HG02981 (cell line): ENCODE data around the gene CHD6.

Source experiments
- ATAC-seq: cut with Tn5 transposase; IDR thresholded peaks from one replicate; pipeline ENCODE4 v1.9.1; 2021; ENCODE audit warnings: mild to moderate bottlenecking, moderate library complexity; ENCODE audit not compliant: unreplicated experiment

CHD6 gene

GRCh38 chr20:41508335-41508734 is 109.8 kb downstream of the CHD6 start:
- no peak for ATAC-seq

GRCh38 chr20:41507851-41508250 is 110.3 kb downstream of the CHD6 start:
- no peak for ATAC-seq

GRCh38 chr20:41507436-41507835 is 110.7 kb downstream of the CHD6 start:
- ATAC-seq: no peak

GRCh38 chr20:41506192-41506915 is 111.8 kb downstream of the CHD6 start:
- no peak for ATAC-seq

GRCh38 chr20:41505184-41505583 is 113.0 kb downstream of the CHD6 start:
- ATAC-seq: no peak

DNA sequence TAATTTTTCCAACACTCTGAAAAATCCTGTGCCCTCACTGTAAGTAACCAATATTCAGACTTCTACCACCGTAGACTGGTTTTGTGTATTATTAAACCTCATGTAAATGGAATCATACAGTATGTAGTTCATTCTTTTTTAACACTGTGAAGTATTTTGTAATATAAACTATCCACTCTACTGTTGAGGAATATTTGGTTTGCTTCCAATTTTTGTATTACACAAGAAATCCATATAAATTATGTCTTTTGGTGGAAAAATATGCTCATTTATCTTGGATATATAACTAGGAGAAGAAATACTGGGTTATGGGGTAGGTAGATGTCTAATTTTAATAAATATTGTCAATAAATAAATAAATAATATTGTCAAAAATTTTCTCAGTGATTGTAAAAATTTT is 116.8 kb downstream of the CHD6 start:
- ATAC-seq: no peak

GRCh38 chr20:41499961-41500725 is 118.0 kb downstream of the CHD6 start:
- ATAC-seq: no peak

DNA sequence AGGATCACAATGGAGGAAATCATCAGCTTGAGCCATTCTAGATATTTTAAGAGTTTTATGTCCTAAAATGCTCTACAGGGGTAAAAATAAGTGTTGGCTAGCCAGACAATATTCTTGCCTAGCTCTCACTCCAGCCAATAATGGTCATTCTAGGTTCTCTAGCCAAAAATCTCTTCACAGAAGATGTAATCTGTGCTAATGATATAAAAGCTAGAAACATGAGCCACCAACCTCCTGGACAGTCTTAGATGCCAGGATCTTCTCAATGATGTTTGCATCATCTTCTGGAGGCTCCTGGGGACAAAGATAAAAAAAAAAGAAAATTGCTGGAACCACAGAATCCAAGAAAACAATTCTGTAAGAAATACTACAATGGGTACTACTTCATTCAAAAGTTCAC is 119.1 kb downstream of the CHD6 start:
- no peak for ATAC-seq

- no peak for ATAC-seq
These were observed 120.8 kb downstream of the CHD6 start for GRCh38 chr20:41497186-41497895.

DNA sequence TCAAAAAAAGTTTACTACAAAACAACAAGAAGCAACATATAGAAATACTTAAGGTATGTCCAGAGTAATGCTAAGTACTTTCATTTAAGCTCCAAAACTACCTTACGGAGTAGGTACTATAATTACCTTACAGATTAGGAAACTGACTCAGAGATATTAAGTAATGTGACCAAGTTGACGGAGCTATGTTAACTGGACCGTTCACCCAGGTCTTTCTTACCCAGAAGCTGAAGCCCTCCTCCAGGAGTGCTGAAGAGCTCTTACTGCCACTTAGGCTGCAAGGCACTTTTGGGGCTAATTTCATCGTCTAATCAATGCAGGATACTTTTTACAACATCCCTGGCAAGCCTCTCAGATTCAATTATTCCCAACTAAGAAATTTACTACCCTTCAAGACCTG is 123.7 kb downstream of the CHD6 start:
- ATAC-seq: no peak

DNA sequence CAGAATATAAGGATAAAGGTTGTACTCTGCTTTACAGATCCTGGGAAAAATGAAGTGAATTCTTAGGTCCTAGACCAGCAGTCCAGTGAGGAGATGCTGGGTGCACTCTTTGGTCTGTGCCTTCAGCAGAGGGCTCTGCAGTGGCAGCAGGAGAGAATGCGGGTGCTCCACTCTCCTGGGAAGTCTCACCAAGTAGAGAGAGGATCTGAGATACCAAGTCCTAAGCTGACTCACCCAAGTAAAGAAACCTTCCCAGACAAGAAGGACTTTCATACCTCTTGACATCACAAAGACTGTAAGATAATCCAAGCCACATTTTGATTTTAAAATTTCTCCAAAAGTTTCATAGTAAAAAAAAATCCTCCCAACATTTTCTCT is 134.6 kb downstream of the CHD6 start:
- ATAC-seq: no peak

DNA sequence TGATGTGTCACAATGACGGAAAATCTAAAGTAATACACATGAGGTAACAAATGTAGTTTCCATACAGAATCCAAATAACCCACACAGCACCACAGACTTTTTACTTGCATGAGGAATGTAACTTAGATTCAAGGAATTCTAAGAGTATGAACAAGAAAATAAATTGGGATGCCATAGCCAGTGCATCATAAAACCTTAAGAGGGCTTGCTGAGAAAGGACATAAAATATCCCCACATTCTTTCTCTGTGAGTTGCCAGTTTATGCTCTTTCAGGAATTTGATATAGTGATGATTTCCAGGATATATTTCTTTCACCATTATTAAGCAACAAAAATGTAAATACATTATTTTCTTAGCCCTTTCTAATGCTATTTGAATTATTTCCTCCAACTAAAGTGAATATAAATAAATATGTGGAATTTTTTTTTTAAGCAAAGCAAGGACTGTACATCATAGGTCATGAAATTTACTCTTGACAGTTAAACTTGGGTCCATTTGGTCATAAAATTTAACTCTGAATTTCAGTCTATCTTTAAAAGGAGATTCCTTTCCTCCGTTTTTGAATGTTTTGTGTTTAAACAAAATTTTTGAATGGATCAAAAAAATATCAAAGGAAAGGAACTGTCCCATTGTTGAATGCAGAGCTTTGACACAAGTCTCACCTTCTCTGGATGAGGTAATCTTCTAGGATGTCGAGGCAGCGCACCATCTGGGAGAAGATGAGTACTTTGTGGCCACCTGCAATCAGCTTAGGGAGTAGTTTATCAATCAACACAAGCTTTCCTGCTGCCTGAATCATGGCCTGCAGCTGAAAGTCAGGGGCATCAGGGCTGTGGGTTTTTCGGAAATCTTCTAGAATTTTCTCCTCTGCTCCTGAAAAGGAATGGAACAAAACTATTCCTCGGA is 135.3 kb downstream of the CHD6 start:
- ATAC-seq: no peak

DNA sequence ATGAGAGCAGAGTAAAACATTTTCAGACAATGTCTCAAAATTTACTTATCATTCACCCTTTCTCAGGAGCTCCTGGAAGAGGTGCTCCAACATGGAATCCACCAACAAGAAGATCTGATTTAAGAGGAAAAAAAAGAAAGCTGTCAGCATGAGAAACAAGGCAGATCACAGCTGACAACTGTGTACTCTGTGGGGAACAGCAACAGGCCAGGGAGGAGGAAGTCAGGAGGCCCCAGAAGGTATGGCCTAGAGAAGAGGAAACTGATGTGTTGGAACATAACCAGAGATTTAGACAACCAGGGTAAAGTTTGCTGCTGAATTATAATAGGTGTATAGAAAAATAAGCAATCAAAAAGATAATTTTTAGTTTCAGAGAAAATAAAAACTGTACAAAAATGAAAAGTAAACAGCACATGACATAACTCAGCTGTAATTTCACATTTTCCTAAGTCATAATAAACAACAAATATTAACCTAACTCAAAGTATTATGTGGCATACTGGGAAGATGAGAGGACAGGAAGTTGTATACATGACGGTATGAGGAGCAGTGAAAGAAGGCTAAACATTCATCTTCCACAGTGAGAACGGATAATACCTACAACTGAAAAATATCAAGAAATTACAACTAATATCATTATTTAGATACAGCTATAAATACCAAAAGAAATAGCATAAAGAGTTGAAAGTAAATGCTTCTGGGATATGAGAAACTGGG is 138.0 kb downstream of the CHD6 start:
- no peak for ATAC-seq

- no peak for ATAC-seq
These were observed 139.1 kb downstream of the CHD6 start for GRCh38 chr20:41479113-41479512.

DNA sequence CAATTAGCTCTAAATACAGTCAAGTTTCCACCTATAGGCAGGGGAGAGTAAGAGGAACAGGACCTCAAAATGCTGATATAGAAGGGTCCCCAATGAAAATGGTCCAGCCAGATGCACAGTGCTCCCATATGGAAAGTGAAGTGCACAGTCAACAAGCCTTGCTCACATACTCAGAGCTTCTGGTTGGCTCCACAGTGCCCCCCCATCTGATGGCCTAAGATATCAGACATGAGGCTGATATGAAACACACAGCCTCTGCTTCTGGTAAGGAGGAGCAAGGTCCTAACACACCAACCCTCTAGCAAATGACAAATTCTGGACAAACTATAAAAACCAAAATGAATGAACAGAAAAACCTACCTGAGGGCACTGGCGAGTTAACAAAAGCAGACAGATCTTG is 140.2 kb downstream of the CHD6 start:
- no peak for ATAC-seq

DNA sequence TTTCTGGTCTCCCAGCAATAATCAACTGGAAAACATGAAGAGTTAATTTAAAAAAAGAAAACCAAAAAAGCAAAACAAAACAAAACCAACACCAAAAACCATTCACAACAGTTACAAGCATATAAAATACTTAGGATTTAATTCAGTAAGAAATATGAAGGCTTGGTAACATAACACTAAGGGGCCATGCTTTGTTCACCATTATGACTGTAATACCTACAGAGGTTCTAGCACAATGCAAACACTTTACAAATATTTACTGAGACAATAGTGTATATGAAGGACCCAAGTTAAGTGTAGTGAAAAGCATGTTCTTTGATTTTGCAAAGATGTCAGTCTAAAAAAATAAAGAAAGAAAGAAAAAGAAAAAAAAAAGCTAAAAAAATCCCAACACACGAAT is 141.7 kb downstream of the CHD6 start:
- no peak for ATAC-seq

DNA sequence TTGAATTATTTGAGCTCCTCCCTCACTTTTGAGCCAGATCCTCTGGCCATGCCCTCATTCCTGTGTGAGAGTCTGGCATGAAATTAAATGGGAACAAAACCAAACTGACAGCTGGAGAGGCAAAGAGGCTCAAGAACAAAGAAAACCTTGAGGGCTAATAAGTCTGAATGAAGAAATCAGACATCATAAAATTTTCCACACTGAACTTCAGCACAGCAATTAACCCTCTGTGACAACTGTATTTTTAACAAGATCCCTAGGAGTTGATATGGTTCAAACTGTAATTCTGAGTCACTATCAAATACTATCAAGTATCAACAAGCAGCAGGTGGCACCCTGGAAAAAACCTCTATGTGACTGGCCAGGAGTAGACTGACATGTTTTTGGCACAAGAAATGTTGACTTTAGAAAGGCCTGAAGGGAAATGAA is 142.2 kb downstream of the CHD6 start:
- no peak for ATAC-seq

- no peak for ATAC-seq
These were observed 142.7 kb downstream of the CHD6 start for GRCh38 chr20:41475503-41475902.

DNA sequence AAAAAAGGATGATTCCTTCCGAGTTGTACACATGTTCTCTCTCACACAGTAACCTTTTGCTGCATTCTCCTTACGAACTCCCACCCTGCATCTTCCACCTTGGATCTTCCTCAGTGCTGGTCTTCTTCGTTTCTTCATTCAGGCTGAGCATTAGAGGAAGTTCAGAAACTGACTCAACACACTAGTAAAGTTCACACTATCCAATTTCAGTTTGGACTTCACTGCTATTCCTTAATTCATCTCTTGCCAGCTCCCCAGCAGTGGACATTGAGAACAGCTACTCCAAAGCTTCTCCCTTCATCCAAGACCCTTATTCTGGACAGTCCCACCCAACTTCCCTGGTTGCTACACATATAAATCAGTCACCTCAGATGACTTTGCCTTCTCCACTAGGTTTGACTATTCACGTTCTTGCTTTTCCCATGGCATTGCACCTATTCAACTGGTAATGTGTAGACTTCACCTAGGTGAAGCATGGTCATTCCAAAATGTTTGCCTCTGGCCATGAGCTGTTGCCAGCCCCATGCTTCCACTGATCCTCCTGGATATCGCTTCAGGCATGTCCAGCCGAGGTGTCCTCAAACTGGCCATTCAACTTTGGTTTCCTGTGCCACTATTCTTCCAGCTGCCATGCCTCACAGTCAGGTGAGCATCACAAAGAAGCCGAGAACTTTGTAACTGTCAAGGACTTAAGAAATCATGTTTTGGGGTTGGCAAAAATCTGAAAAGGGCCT is 147.6 kb downstream of the CHD6 start:
- no peak for ATAC-seq

GRCh38 chr20:41469868-41470267 is 148.3 kb downstream of the CHD6 start:
- no peak for ATAC-seq
